Liver (tissue), 9 donors: ENCODE results near the gene CALML3. TPM values are rescaled to one million over a fixed set of nuclear protein-coding genes. Genes with fewer than 3 reads are reported as not detected.

Experiments
- DNase-seq: peaks from one replicate; pipeline ENCODE4 v3.0.0-alpha.2; 2017; ENCODE audit warnings: low spot score
- H3K27ac ChIP-seq, 2 donors: one replicate each; pipeline ENCODE4 v1.7.0; 2013; ENCODE audit warnings: inconsistent platforms in 2 of 2, low read length in 2 of 2, control low read depth in 1 of 2, low read depth in 1 of 2, mild to moderate bottlenecking in 1 of 2
- H3K27me3 ChIP-seq, 4 donors: one replicate each; pipeline versions ENCODE4 v1.6.1 to v1.7.0; 2013; ENCODE audit warnings: low read length in 3 of 4, inconsistent platforms in 1 of 4, mild to moderate bottlenecking in 1 of 4, moderate library complexity in 1 of 4; ENCODE audit not compliant: control insufficient read depth in 4 of 4, insufficient read depth in 4 of 4
- H3K36me3 ChIP-seq, 4 donors: one replicate each; pipeline versions ENCODE4 v1.6.1 to v1.7.0; 2013; ENCODE audit warnings: low read length in 3 of 4, mild to moderate bottlenecking in 3 of 4, low read depth in 1 of 4, moderate library complexity in 1 of 4; ENCODE audit not compliant: control insufficient read depth in 4 of 4, insufficient read depth in 3 of 4
- H3K4me1 ChIP-seq, 4 donors: one replicate each; pipeline versions ENCODE4 v1.6.1 to v1.7.0; 2013; ENCODE audit warnings: low read length in 3 of 4, mild to moderate bottlenecking in 3 of 4, moderate library complexity in 1 of 4; ENCODE audit not compliant: control insufficient read depth in 4 of 4, insufficient read depth in 4 of 4
- H3K4me3 ChIP-seq, 3 donors: one replicate each; pipeline versions ENCODE4 v1.6.1 to v1.7.0; 2013; ENCODE audit warnings: low read length in 3 of 3, control low read depth in 1 of 3, low read depth in 1 of 3, mild to moderate bottlenecking in 1 of 3
- H3K9ac ChIP-seq, 2 donors: one replicate each; pipeline ENCODE4 v1.7.0; 2013; ENCODE audit warnings: low read length in 2 of 2, mild to moderate bottlenecking in 2 of 2, moderate library complexity in 2 of 2, control low read depth in 1 of 2, low read depth in 1 of 2
- H3K9me3 ChIP-seq, 4 donors: one replicate each; pipeline versions ENCODE4 v1.6.1 to v1.7.0; 2013; ENCODE audit warnings: low read length in 3 of 4; ENCODE audit not compliant: control insufficient read depth in 4 of 4
- ATF3 ChIP-seq: IDR thresholded peaks from 2 replicates; pipeline ENCODE4 v1.6.1; 2016; ENCODE audit warnings: antibody characterized with exemption
- CTCF ChIP-seq: fragments of 150-350 bp; IDR thresholded peaks from 2 replicates; pipeline ENCODE4 v1.5.1; 2017; ENCODE audit warnings: improper control_type of control experiment, low read depth, low read length; ENCODE audit not compliant: missing input control
- EGR1 ChIP-seq, 2 donors: IDR thresholded peaks; 2 replicates each; pipeline ENCODE4 v1.6.1; 2016 to 2018; ENCODE audit warnings: antibody characterized with exemption in 2 of 2, low read depth in 2 of 2
- FOXA1 ChIP-seq: IDR thresholded peaks from 2 replicates; pipeline ENCODE4 v1.6.1; 2016; ENCODE audit warnings: antibody characterized with exemption
- FOXA2 ChIP-seq: IDR thresholded peaks from 2 replicates; pipeline ENCODE4 v1.6.1; 2016; ENCODE audit warnings: antibody characterized with exemption
- GABPA ChIP-seq, 2 donors: IDR thresholded peaks in 1 of 2; conservative IDR thresholded peaks in 1 of 2; 2 replicates each; pipeline ENCODE4 v1.6.1; 2016; ENCODE audit warnings: antibody characterized with exemption in 2 of 2, mild to moderate bottlenecking in 1 of 2, moderate library complexity in 1 of 2
- HNF4A ChIP-seq, 2 donors: conservative IDR thresholded peaks; 2 replicates each; pipeline ENCODE4 v1.6.1; 2016; ENCODE audit warnings: antibody characterized with exemption in 2 of 2, mild to moderate bottlenecking in 2 of 2
- HNF4G ChIP-seq: IDR thresholded peaks from 2 replicates; pipeline ENCODE4 v1.6.1; 2016; ENCODE audit warnings: antibody characterized with exemption
- JUND ChIP-seq, 2 donors: IDR thresholded peaks; 2 replicates each; pipeline ENCODE4 v1.6.1; 2016; ENCODE audit warnings: antibody characterized with exemption in 2 of 2
- NR2F2 ChIP-seq: IDR thresholded peaks from 2 replicates; pipeline ENCODE4 v1.6.1; 2016; ENCODE audit warnings: antibody characterized with exemption
- RAD21 ChIP-seq, 2 donors: IDR thresholded peaks; 2 replicates each; pipeline ENCODE4 v1.6.1; 2016; ENCODE audit warnings: antibody characterized with exemption in 2 of 2, mild to moderate bottlenecking in 2 of 2
- RXRA ChIP-seq, 2 donors: IDR thresholded peaks; 2 replicates each; pipeline ENCODE4 v1.6.1; 2017 to 2018; ENCODE audit warnings: antibody characterized with exemption in 2 of 2, mild to moderate bottlenecking in 1 of 2
- SP1 ChIP-seq: IDR thresholded peaks from 2 replicates; pipeline ENCODE4 v1.6.1; 2018; ENCODE audit warnings: antibody characterized with exemption, mild to moderate bottlenecking
- TAF1 ChIP-seq: conservative IDR thresholded peaks from 2 replicates; pipeline ENCODE4 v1.6.1; 2016; ENCODE audit warnings: antibody characterized with exemption, mild to moderate bottlenecking
- YY1 ChIP-seq: IDR thresholded peaks from 2 replicates; pipeline ENCODE4 v1.6.1; 2016; ENCODE audit warnings: antibody characterized with exemption, mild to moderate bottlenecking
- ZBTB33 ChIP-seq: IDR thresholded peaks from 2 replicates; pipeline ENCODE4 v1.6.1; 2016; ENCODE audit warnings: antibody characterized with exemption
- WGBS: extraction: QIAGEN DNeasy Blood & Tissue Kit; methylation state at CpG from one replicate; pipeline ENCODE4 v1.1.7; 2013; 5-methylcytosine and 5-hydroxymethylcytosine counted together
- polyA plus RNA-seq, 2 donors: library from polyadenylated mRNA; stranded (reverse) in 1 of 2; unstranded in 1 of 2; fragments of 200-250 nt in 1 of 2; fragments of >200 nt in 1 of 2; fragmentation: Nextera tagmentation in 1 of 2; extraction: Ambion mirVana in 1 of 2; gene quantifications; one replicate each; pipeline versions ENCODE4 v1.2.1 to v1.2.3, GENCODE V29; 2013 to 2015
- total RNA-seq, 2 donors: library from RNA; depleted of rRNA; stranded (reverse); fragments of >200 nt; gene quantifications; one replicate each; pipeline ENCODE4 v1.2.3, GENCODE V29; 2014
- TF ChIP-seq, protein P1 (sequence below): IDR thresholded peaks from 2 replicates; pipeline ENCODE4 v1.6.1; 2016; ENCODE audit warnings: antibody characterized with exemption, mild to moderate bottlenecking
- TF ChIP-seq, protein P2 (sequence below): IDR thresholded peaks from 2 replicates; pipeline ENCODE4 v1.6.1; 2016; ENCODE audit warnings: antibody characterized with exemption
- donor health status: healthy.
- donor health status: healthy.
- donor health status: healthy.
- donor health status: healthy.
- donor health status: healthy.

The CALML3 gene
- total and polyA plus RNA-seq, 4 donors: not detected

GRCh38 chr10:5485948-5486852 is 38.6 kb upstream of the CALML3 start:
- H3K9ac ChIP-seq: no peak overlapping the region
- no peak for DNase-seq

More at GRCh38 chr10:5485948-5486852, 38.6 kb upstream of the CALML3 start:
- 87% methylated on average over 13 of the region's 13 CpGs for WGBS
- Histone ChIP-seq H3K27ac (no peak overlapping the region), H3K4me3 (no peak overlapping the region), H3K4me1 (no peaks in the 10 kb centered on the region), H3K36me3 (no peaks in the 10 kb centered on the region), H3K9me3 (no peaks in the 10 kb centered on the region), H3K27me3 (no peaks in the 10 kb centered on the region)
- no peak for TF ChIP-seq FOXA2
- TF ChIP-seq GABPA (IDR thresholded peaks at IDR 0.05 in 1 of 2, conservative IDR thresholded peaks at IDR 0.05 in 1 of 2): no peak
- TF ChIP-seq RAD21 (IDR thresholded peaks at IDR 0.05): no peak
- no peak for TF ChIP-seq HNF4G
- TF ChIP-seq YY1: no peak
- TF ChIP-seq, protein P1, sequence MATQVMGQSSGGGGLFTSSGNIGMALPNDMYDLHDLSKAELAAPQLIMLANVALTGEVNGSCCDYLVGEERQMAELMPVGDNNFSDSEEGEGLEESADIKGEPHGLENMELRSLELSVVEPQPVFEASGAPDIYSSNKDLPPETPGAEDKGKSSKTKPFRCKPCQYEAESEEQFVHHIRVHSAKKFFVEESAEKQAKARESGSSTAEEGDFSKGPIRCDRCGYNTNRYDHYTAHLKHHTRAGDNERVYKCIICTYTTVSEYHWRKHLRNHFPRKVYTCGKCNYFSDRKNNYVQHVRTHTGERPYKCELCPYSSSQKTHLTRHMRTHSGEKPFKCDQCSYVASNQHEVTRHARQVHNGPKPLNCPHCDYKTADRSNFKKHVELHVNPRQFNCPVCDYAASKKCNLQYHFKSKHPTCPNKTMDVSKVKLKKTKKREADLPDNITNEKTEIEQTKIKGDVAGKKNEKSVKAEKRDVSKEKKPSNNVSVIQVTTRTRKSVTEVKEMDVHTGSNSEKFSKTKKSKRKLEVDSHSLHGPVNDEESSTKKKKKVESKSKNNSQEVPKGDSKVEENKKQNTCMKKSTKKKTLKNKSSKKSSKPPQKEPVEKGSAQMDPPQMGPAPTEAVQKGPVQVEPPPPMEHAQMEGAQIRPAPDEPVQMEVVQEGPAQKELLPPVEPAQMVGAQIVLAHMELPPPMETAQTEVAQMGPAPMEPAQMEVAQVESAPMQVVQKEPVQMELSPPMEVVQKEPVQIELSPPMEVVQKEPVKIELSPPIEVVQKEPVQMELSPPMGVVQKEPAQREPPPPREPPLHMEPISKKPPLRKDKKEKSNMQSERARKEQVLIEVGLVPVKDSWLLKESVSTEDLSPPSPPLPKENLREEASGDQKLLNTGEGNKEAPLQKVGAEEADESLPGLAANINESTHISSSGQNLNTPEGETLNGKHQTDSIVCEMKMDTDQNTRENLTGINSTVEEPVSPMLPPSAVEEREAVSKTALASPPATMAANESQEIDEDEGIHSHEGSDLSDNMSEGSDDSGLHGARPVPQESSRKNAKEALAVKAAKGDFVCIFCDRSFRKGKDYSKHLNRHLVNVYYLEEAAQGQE: no peak
- TF ChIP-seq ZBTB33: no peak
- TF ChIP-seq, protein P2, sequence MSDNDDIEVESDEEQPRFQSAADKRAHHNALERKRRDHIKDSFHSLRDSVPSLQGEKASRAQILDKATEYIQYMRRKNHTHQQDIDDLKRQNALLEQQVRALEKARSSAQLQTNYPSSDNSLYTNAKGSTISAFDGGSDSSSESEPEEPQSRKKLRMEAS: no peak
- TF ChIP-seq NR2F2: no peak
- TF ChIP-seq RXRA (IDR thresholded peaks at IDR 0.05): no peak
- no peak for TF ChIP-seq JUND (IDR thresholded peaks at IDR 0.05)
- no peak for TF ChIP-seq SP1
- TF ChIP-seq CTCF: no peak
- TF ChIP-seq ATF3: no peak
- no peak for TF ChIP-seq HNF4A (conservative IDR thresholded peaks at IDR 0.05)
- TF ChIP-seq TAF1: no peak
- no peak for TF ChIP-seq FOXA1
- TF ChIP-seq EGR1 (IDR thresholded peaks at IDR 0.05; ENCODE audit: low read depth in 2 of 2): no peak
